Esophagus muscularis mucosa (tissue), 4 donors: Measurements from ENCODE around the gene FERMT1. TPM values are rescaled to one million over a fixed set of nuclear protein-coding genes. Genes with fewer than 3 reads are reported as not detected.

Experiments used
- DNase-seq: peaks from one replicate; pipeline ENCODE4 v3.0.0-alpha.2; 2017; ENCODE audit errors: extremely low spot score
- H3K27ac ChIP-seq, 4 donors: fragments of 200-600 bp; sonication (generic); replicated peaks in 1 of 4; 1 replicate in 3 of 4; 2 replicates in 1 of 4; pipeline ENCODE4 v1.5.1; 2016 to 2019; ENCODE audit warnings: mild to moderate bottlenecking in 1 of 4
- H3K27me3 ChIP-seq, 4 donors: fragments of 200-600 bp; sonication (generic); one replicate each; pipeline versions ENCODE4 v1.5.1 to v1.6.0; 2016 to 2019
- H3K36me3 ChIP-seq, 4 donors: fragments of 200-600 bp; sonication (generic); one replicate each; pipeline ENCODE4 v1.5.1; 2016 to 2019
- H3K4me1 ChIP-seq, 4 donors: fragments of 200-600 bp; sonication (generic); one replicate each; pipeline ENCODE4 v1.5.1; 2016 to 2019
- H3K4me3 ChIP-seq, 4 donors: fragments of 200-600 bp; sonication (generic); 1 replicate in 2 of 4; 2 replicates in 2 of 4; pipeline ENCODE4 v1.5.1; 2016 to 2019; ENCODE audit warnings: mild to moderate bottlenecking in 4 of 4, moderate library complexity in 1 of 4
- H3K9me3 ChIP-seq, 4 donors: fragments of 200-600 bp; sonication (generic); 1 replicate in 3 of 4; 2 replicates in 1 of 4; pipeline ENCODE4 v1.5.1; 2016 to 2019
- CTCF ChIP-seq, 3 experiments: fragments of 200-600 bp in 2 of 3; fragments of 450-650 bp in 1 of 3; sonication (generic) in 2 of 3; IDR thresholded peaks; one replicate each; pipeline ENCODE4 v1.5.1; 2017 to 2019; ENCODE audit warnings: antibody characterized with exemption in 3 of 3, mild to moderate bottlenecking in 2 of 3, moderate library complexity in 1 of 3
- EP300 ChIP-seq: sonication (generic); formaldehyde crosslinking; IDR thresholded peaks from one replicate; pipeline ENCODE4 v1.6.1; 2017; ENCODE audit warnings: antibody characterized with exemption
- POLR2A ChIP-seq: fragments of 450-650 bp; IDR thresholded peaks from one replicate; pipeline ENCODE4 v1.6.1; 2017; ENCODE audit warnings: antibody characterized with exemption, moderate library complexity, mild to moderate bottlenecking, low read depth
- POLR2AphosphoS5 ChIP-seq, 2 donors: sonication (generic); formaldehyde crosslinking; IDR thresholded peaks; one replicate each; pipeline ENCODE4 v1.6.1; 2017; ENCODE audit warnings: antibody characterized with exemption in 2 of 2
- WGBS: methylation state at CpG from one replicate; pipeline ENCODE4 v1.1.5; 2018; 5-methylcytosine and 5-hydroxymethylcytosine counted together
- intact Hi-C: fragments of 100-400 bp; cut with DNase I; formaldehyde crosslinking; loops from one replicate; pipeline ENCODE4 v1.15.1; 2023
- total RNA-seq, 4 donors: library from RNA; depleted of rRNA; stranded (reverse); fragments of >200 nt; gene quantifications; one replicate each; pipeline versions ENCODE4 v1.1.0 to v1.2.1, GENCODE V29; 2016

FERMT1 gene
- total RNA-seq, 4 donors from 2014 or later: 0.32 to 0.42 (median 0.34) TPM

DNA sequence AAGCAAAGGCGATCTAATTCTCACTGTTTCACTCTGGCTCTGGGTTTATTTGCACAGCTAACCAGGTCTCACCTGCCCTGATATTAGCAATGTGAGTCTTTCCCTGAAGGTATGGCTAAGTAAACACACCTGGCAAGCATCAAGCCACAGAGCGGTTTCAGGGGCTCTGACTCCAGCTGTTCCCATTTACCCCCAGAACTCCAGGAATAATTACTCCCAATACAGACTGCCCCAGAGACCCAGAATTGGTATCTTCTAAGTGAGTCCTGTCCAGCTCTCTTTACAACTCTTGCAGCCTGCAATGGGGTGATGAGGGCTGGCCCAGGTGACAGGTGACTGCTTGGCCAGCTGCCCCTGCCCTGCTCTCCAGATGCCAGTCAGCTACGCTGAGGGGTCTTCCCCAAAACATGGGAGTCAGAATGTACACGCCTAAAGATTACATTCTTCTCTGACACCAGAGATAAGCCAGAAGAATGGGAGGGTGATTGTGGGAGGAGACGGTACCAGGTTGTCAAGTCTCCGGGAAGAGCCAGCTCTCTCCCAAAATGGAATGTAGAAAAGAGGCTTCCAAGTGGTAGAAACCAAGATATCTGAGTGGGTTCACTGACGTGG is 64.0 kb downstream of the FERMT1 start:
- Histone ChIP-seq H3K4me1 (peaks cover 0 to 6% (median 3%) of the 10 kb centered on the region in 4 donors), H3K27me3 (peaks cover 0 to 40% (median 2%) of the 10 kb centered on the region in 4 donors), H3K27ac (no peak overlapping the region), H3K9me3 (no peaks in the 10 kb centered on the region), H3K36me3 (no peaks in the 10 kb centered on the region), H3K4me3 (no peak overlapping the region)
- no peak for DNase-seq
- TF ChIP-seq POLR2AphosphoS5 (IDR thresholded peaks at IDR 0.05) (no peak), CTCF (IDR thresholded peaks at IDR 0.05) (no peak), POLR2A (no peak), EP300 (no peak)
- WGBS: 25% methylated on average over 7 of the region's 7 CpGs
- intact Hi-C loops: no loop called here

DNA sequence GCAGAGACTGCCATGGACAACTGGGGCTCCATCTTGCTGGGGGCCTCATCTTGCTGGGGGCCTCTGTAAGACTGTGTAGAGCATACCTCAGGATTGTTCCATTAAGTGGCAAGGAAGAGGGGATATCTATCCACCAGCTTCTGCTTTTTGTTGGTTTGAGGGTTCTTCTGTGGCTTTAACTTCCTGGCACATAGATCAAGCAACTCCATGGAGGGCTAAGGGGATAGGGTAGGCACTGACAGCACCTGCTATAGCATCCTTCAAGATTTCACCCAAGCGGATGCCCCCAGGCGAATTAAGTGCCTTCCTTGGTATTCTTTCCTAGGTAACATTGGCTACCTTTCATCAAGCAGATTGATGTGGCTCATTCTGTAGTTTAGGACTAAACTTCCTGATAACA is 65.1 kb downstream of the FERMT1 start:
- H3K4me3 ChIP-seq: no peak overlapping the region
- 73% methylated on average over 2 of the region's 2 CpGs for WGBS

GRCh38 chr20:6057139-6057538 is 65.7 kb downstream of the FERMT1 start:
- no peak for DNase-seq
- no peak overlapping the region for H3K4me3 ChIP-seq
- intact Hi-C loops: no loop called here
- H3K27me3 ChIP-seq: peaks cover 0 to 56% (median 3%) of the 10 kb centered on the region in 4 donors
- no peak overlapping the region for H3K27ac ChIP-seq
- H3K9me3 ChIP-seq: no peaks in the 10 kb centered on the region
- no peak for TF ChIP-seq EP300
- no peak for TF ChIP-seq CTCF (IDR thresholded peaks at IDR 0.05)
- no peak for TF ChIP-seq POLR2A
- TF ChIP-seq POLR2AphosphoS5 (IDR thresholded peaks at IDR 0.05): no peak
- peaks cover 0 to 15% (median 9%) of the 10 kb centered on the region in 4 donors for H3K4me1 ChIP-seq
- no peaks in the 10 kb centered on the region for H3K36me3 ChIP-seq
- 95% methylated on average over 2 of the region's 2 CpGs for WGBS

More for the DNA sequence above, 65.1 kb downstream of the FERMT1 start:
- DNase-seq: no peak
- Histone ChIP-seq H3K27me3 (peaks cover 0 to 51% (median 2%) of the 10 kb centered on the region in 4 donors), H3K27ac (no peak overlapping the region), H3K4me1 (peaks cover 0 to 9% (median 4%) of the 10 kb centered on the region in 4 donors), H3K36me3 (no peaks in the 10 kb centered on the region), H3K9me3 (no peaks in the 10 kb centered on the region)
- intact Hi-C loops: no loop called here
- no peak for TF ChIP-seq POLR2AphosphoS5 (IDR thresholded peaks at IDR 0.05)
- TF ChIP-seq CTCF (IDR thresholded peaks at IDR 0.05): no peak
- TF ChIP-seq EP300: no peak
- TF ChIP-seq POLR2A: no peak

DNA sequence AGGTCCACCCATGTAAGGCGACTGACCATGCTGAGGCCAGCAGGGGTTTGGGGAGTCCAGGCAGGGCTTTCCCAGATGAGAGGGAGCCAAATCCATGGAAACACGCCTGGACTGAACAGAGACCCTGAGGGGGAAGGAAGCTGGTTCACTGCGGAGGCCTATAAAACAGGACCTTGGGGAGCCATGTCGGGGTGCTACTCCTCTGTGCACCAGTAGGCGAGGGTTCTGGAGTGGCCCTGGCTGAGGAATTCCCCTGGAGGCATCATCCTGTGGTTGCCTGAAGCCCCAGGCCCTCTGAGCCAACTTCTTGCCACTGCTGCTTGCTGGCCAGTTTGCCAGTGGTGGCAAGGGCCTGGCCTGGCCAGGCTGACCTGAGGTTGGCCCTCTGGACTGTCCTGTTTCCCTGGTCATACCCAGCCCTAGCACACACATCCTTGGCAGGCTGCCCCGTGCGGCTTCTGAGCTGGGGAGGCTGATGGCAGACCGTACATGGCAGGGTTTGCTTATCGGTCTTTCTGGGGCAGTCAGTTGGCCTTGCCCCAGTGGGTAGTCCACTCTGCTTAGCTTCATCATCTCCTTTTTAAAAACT is 66.8 kb downstream of the FERMT1 start:
- intact Hi-C loops: no loop called here
- no peak overlapping the region for H3K27ac ChIP-seq
- H3K9me3 ChIP-seq: no peaks in the 10 kb centered on the region
- WGBS: 91% methylated on average over 9 of the region's 9 CpGs
- TF ChIP-seq EP300 (no peak), POLR2AphosphoS5 (IDR thresholded peaks at IDR 0.05) (no peak), CTCF (IDR thresholded peaks at IDR 0.05) (no peak), POLR2A (no peak)
- H3K36me3 ChIP-seq: no peaks in the 10 kb centered on the region
- H3K4me1 ChIP-seq: peaks cover 0 to 22% (median 16%) of the 10 kb centered on the region in 4 donors
- H3K4me3 ChIP-seq: no peak overlapping the region
- no peak for DNase-seq
- peaks cover 0 to 67% (median 4%) of the 10 kb centered on the region in 4 donors for H3K27me3 ChIP-seq
